WTC11 (cell line): Measurements from ENCODE around the gene ESR2. TPM values are rescaled to one million over a fixed set of nuclear protein-coding genes. Genes with fewer than 3 reads are reported as not detected.

ENCODE experiments used
- ATAC-seq: fragments of 200-7000 bp; cut with Tn5 transposase; 2 replicates; pipeline ENCODE4 v1.10.0; 2021; ENCODE audit warnings: mild to moderate bottlenecking, moderate library complexity
- CTCF ChIA-PET: fragments of 300-600 bp; sonication (Branson Sonifier 250); formaldehyde crosslinking; loops from one replicate; lab custom pipeline; 2021; ENCODE audit warnings: antibody characterized with exemption; lab: Charles Lee
- POLR2A ChIA-PET: fragments of 350-600 bp; sonication (Branson Sonifier 250); formaldehyde crosslinking; loops from one replicate; lab custom pipeline; 2021; ENCODE audit warnings: antibody characterized with exemption; lab: Charles Lee
- DNase-seq: peaks from one replicate; pipeline ENCODE4 v3.0.0; 2021; ENCODE audit warnings: low spot score
- H3K27ac Mint-ChIP-seq: 2 replicates; pipeline ENCODE4 v1.8.0; 2021; ENCODE audit warnings: mixed read lengths
- H3K27me3 Mint-ChIP-seq: 2 replicates; pipeline ENCODE4 v1.8.0; 2021; ENCODE audit warnings: low read depth, mild to moderate bottlenecking, moderate library complexity, mixed read lengths
- H3K36me3 Mint-ChIP-seq: 2 replicates; pipeline ENCODE4 v1.8.0; 2021; ENCODE audit warnings: mixed read lengths
- H3K4me1 Mint-ChIP-seq: 2 replicates; pipeline ENCODE4 v1.8.0; 2022; ENCODE audit warnings: mixed read lengths
- H3K4me3 Mint-ChIP-seq: 2 replicates; pipeline ENCODE4 v1.8.0; 2021; ENCODE audit warnings: mild to moderate bottlenecking, moderate library complexity, mixed read lengths
- H3K9me3 Mint-ChIP-seq: 2 replicates; pipeline ENCODE4 v1.8.0; 2021; ENCODE audit warnings: mixed read lengths
- AFF4 ChIP-seq: sonication (generic); formaldehyde crosslinking; IDR thresholded peaks from 2 replicates; pipeline ENCODE4 v1.8.1; 2023; ENCODE audit warnings: mild to moderate bottlenecking, missing genetic modification reagents, borderline replicate concordance
- ELF4 ChIP-seq: sonication (generic); formaldehyde crosslinking; IDR thresholded peaks from 2 replicates; pipeline ENCODE4 v1.8.1; 2022; ENCODE audit warnings: low read depth, mild to moderate bottlenecking, moderate library complexity, missing genetic modification reagents
- ESRRA ChIP-seq: sonication (generic); formaldehyde crosslinking; IDR thresholded peaks from 2 replicates; pipeline ENCODE4 v1.8.1; 2022; ENCODE audit warnings: mild to moderate bottlenecking, missing genetic modification reagents, borderline replicate concordance
- MXD4 ChIP-seq: fragments of 250-450 bp; sonication (Bioruptor Pico); IDR thresholded peaks from 2 replicates; pipeline ENCODE4 v1.8.0; 2021; ENCODE audit warnings: mild to moderate bottlenecking, moderate library complexity, borderline replicate concordance
- MYBL2 ChIP-seq: sonication (generic); formaldehyde crosslinking; IDR thresholded peaks from 2 replicates; pipeline ENCODE4 v1.8.1; 2023; ENCODE audit warnings: mild to moderate bottlenecking, moderate library complexity, missing genetic modification reagents
- PREB ChIP-seq: sonication (generic); formaldehyde crosslinking; IDR thresholded peaks from 2 replicates; pipeline ENCODE4 v1.8.1; 2022; ENCODE audit warnings: mild to moderate bottlenecking, missing genetic modification reagents, moderate library complexity, borderline replicate concordance
- RORB ChIP-seq: fragments of 250-450 bp; sonication (Bioruptor Pico); IDR thresholded peaks from 2 replicates; pipeline ENCODE4 v1.9.0; 2021; ENCODE audit warnings: mild to moderate bottlenecking
- STAT6 ChIP-seq: sonication (generic); formaldehyde crosslinking; conservative IDR thresholded peaks from 2 replicates; pipeline ENCODE4 v1.8.1; 2023; ENCODE audit warnings: mild to moderate bottlenecking, low read depth, missing genetic modification reagents, moderate library complexity
- TCF7 ChIP-seq: sonication (generic); formaldehyde crosslinking; IDR thresholded peaks from 2 replicates; pipeline ENCODE4 v1.8.0; 2022; ENCODE audit warnings: mild to moderate bottlenecking, low read depth, missing genetic modification reagents, moderate library complexity
- USF1 ChIP-seq: sonication (generic); formaldehyde crosslinking; IDR thresholded peaks from 2 replicates; pipeline ENCODE4 v1.8.0; 2022; ENCODE audit warnings: mild to moderate bottlenecking, missing genetic modification reagents
- ZMAT4 ChIP-seq: fragments of 250-450 bp; sonication (Bioruptor Pico); IDR thresholded peaks from 2 replicates; pipeline ENCODE4 v1.9.0; 2021; ENCODE audit warnings: mild to moderate bottlenecking
- ZNF138 ChIP-seq: sonication (generic); formaldehyde crosslinking; conservative IDR thresholded peaks from 2 replicates; pipeline ENCODE4 v1.8.1; 2022; ENCODE audit warnings: mild to moderate bottlenecking, moderate library complexity, missing genetic modification reagents
- ZNF219 ChIP-seq: sonication (generic); formaldehyde crosslinking; IDR thresholded peaks from 2 replicates; pipeline ENCODE4 v1.8.0; 2023; ENCODE audit warnings: missing genetic modification reagents, mild to moderate bottlenecking, borderline replicate concordance
- ZNF232 ChIP-seq: sonication (generic); formaldehyde crosslinking; IDR thresholded peaks from 2 replicates; pipeline ENCODE4 v1.8.0; 2022; ENCODE audit warnings: mild to moderate bottlenecking, missing genetic modification reagents
- ZNF263 ChIP-seq: sonication (generic); formaldehyde crosslinking; IDR thresholded peaks from 2 replicates; pipeline ENCODE4 v1.8.1; 2022; ENCODE audit warnings: low read depth, mild to moderate bottlenecking, moderate library complexity, missing genetic modification reagents
- total RNA-seq: library from RNA; stranded (reverse); gene quantifications from 3 replicates; pipeline ENCODE4 v1.2.3, GENCODE V29; 2021
- TF ChIP-seq, protein P1 (sequence below): fragments of 250-450 bp; sonication (Bioruptor Pico); IDR thresholded peaks from 2 replicates; pipeline ENCODE4 v1.8.0; 2021; ENCODE audit warnings: mild to moderate bottlenecking
- TF ChIP-seq, protein P2 (sequence below): sonication (generic); formaldehyde crosslinking; IDR thresholded peaks from 2 replicates; pipeline ENCODE4 v1.8.1; 2022; ENCODE audit warnings: low read depth, mild to moderate bottlenecking, moderate library complexity, missing genetic modification reagents, borderline replicate concordance
- TF ChIP-seq, protein P3 (sequence below): sonication (generic); formaldehyde crosslinking; IDR thresholded peaks from 2 replicates; pipeline ENCODE4 v1.8.0; 2022; ENCODE audit warnings: mild to moderate bottlenecking, missing genetic modification reagents

Gene ESR2
- total RNA-seq, 1 experiment from 2014 or later = 0.50 TPM

DNA sequence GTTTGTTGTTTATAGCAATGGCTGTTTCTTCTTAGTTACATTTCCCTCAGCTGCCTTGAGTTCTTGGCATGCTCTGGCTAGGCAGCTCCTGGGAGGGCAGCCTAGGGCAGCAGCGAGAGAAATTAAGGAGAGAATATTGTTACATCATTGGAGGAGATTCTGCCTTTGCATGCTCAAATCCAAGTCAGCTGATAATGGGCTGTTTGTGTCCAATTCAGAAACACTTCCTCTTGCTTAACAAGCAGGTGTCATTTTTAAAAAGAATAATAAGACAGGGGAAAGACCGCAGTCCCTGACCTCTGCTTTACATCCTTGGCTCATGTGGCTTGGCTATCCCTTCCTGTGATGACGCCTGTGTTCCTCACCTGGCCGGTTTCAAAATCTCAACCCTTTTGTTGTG lies 76.9 kb downstream of the ESR2 start:
- no peak for TF ChIP-seq TCF7 (CRISPR knock-in tag)
- TF ChIP-seq AFF4 = no peak
- TF ChIP-seq, protein P1, sequence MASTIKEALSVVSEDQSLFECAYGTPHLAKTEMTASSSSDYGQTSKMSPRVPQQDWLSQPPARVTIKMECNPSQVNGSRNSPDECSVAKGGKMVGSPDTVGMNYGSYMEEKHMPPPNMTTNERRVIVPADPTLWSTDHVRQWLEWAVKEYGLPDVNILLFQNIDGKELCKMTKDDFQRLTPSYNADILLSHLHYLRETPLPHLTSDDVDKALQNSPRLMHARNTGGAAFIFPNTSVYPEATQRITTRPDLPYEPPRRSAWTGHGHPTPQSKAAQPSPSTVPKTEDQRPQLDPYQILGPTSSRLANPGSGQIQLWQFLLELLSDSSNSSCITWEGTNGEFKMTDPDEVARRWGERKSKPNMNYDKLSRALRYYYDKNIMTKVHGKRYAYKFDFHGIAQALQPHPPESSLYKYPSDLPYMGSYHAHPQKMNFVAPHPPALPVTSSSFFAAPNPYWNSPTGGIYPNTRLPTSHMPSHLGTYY = no peak
- no peak for TF ChIP-seq ELF4 (CRISPR knock-in tag)
- no peak for TF ChIP-seq ZNF263 (CRISPR knock-in tag)
- TF ChIP-seq USF1 (CRISPR knock-in tag) = no peak
- TF ChIP-seq, protein P2, sequence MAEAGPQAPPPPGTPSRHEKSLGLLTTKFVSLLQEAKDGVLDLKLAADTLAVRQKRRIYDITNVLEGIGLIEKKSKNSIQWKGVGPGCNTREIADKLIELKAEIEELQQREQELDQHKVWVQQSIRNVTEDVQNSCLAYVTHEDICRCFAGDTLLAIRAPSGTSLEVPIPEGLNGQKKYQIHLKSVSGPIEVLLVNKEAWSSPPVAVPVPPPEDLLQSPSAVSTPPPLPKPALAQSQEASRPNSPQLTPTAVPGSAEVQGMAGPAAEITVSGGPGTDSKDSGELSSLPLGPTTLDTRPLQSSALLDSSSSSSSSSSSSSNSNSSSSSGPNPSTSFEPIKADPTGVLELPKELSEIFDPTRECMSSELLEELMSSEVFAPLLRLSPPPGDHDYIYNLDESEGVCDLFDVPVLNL = no peak
- TF ChIP-seq ESRRA = no peak
- no peak for TF ChIP-seq ZNF138 (CRISPR knock-in tag)
- TF ChIP-seq, protein P3, sequence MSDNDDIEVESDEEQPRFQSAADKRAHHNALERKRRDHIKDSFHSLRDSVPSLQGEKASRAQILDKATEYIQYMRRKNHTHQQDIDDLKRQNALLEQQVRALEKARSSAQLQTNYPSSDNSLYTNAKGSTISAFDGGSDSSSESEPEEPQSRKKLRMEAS = no peak
- TF ChIP-seq MYBL2 = no peak
- no peak for TF ChIP-seq RORB (CRISPR knock-in tag)
- no peak for TF ChIP-seq ZNF232
- no peak for TF ChIP-seq MXD4 (CRISPR knock-in tag)
- no peak for TF ChIP-seq STAT6
- TF ChIP-seq PREB (CRISPR knock-in tag) = no peak
- no peak for TF ChIP-seq ZNF219 (CRISPR knock-in tag)
- no peak for TF ChIP-seq ZMAT4 (CRISPR knock-in tag)
- ChIA-PET CTCF (interaction anchor here (1.2 kb wide), 1 partner anchor 79 kb away, joined by 4 read pairs; no protein-coding TSS in a partner anchor), POLR2A (no interaction called here)
- Mint-ChIP-seq H3K27ac (no peak overlapping the region), H3K36me3 (peaks cover 78% of the 10 kb centered on the region), H3K9me3 (no peaks in the 10 kb centered on the region), H3K4me3 (no peak overlapping the region), H3K4me1 (no peaks in the 10 kb centered on the region), H3K27me3 (no peaks in the 10 kb centered on the region)
- DNase-seq (no peak), ATAC-seq (no peak)
